Measurements from ENCODE around the gene CRAT. TPM values are rescaled to one million over a fixed set of nuclear protein-coding genes. Genes with fewer than 3 reads are reported as not detected.

The CRAT gene
- total RNA-seq, 1 donor from 2014 or later = 110 TPM

DNA sequence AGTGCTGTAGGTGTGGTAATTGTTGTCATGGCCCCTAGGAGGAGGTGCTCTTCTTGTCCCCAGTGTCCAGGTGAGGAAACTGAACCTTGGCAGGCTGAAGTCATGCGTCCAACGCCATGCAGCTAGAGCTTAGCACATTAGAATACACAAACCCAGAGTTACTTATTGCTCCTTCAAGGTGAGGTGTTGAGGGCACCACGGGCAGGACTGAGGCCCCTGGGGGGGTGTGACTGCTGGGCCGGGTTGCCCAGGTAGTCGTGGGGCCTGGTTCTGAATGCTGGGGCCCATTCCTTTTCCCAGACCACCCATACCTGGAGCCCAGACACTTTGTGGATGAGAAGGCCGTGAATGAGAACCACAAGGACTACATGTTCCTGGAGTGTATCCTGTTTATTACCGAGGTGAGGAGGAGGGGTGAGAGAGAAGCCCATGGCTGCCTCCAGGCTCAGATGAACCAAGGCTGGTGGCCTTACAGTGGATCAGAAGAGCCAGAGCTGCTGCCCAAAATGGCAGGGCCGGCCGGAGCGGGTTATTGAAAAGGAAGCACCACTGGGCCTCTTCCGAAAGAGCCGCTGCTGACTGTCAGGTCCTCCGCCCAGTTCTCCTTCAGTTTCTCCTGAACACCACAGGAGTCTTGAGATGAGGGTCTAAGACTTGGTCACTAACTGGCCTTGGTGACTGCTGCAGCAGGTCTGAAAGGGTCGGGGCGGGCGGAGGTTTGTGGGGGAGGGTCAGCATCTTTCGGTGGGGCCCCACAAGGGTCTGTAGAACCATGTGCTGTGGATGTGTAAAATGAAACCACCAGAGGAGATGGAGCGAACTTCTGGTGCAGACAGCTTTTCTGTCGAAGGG lies 26.9 kb upstream of the CRAT start:
- intact Hi-C loops (cut with DNase I) = loop anchor here (2.0 kb wide), 2 partner anchors 27 to 275 kb away; partner anchors contain the start of genes CRAT and PTPA
- no peak for TF ChIP-seq CTCF (IDR thresholded peaks at IDR 0.05)
- H3K27ac ChIP-seq = peak overlapping the region; percentile 94 to 98
- peaks cover 37 to 49% of the 10 kb centered on the region in 2 donors for H3K4me1 ChIP-seq
- no peak overlapping the region for H3K4me3 ChIP-seq
- no peaks in the 10 kb centered on the region for H3K9me3 ChIP-seq
- no peaks in the 10 kb centered on the region for H3K27me3 ChIP-seq
- no peak for DNase-seq (ENCODE audit: low spot score in 2 of 2)
- peaks cover 23 to 24% of the 10 kb centered on the region in 2 donors for H3K36me3 ChIP-seq

- DNase-seq (ENCODE audit: low spot score in 2 of 2) = no peak
- H3K4me1 ChIP-seq = peaks cover 27 to 41% of the 10 kb centered on the region in 2 donors
- peaks cover 23 to 24% of the 10 kb centered on the region in 2 donors for H3K36me3 ChIP-seq
- no peak for TF ChIP-seq CTCF (IDR thresholded peaks at IDR 0.05)
- H3K27me3 ChIP-seq = no peaks in the 10 kb centered on the region
- no peak overlapping the region for H3K4me3 ChIP-seq
- H3K9me3 ChIP-seq = no peaks in the 10 kb centered on the region
- peak overlapping the region; percentile 94 to 98 for H3K27ac ChIP-seq
- intact Hi-C loops (cut with DNase I) = no loop called here
These were observed 25.9 kb upstream of the CRAT start for GRCh38 chr9:129136446-129137035.

GRCh38 chr9:129135476-129135875 lies 24.9 kb upstream of the CRAT start:
- Histone ChIP-seq H3K27ac (no peak overlapping the region), H3K4me1 (peaks cover 16 to 30% of the 10 kb centered on the region in 2 donors), H3K36me3 (peaks cover 23 to 27% of the 10 kb centered on the region in 2 donors), H3K9me3 (no peaks in the 10 kb centered on the region), H3K27me3 (no peaks in the 10 kb centered on the region), H3K4me3 (no peak overlapping the region)
- TF ChIP-seq CTCF (IDR thresholded peaks at IDR 0.05) = no peak
- no peak for DNase-seq (ENCODE audit: low spot score in 2 of 2)
- intact Hi-C loops (cut with DNase I) = no loop called here

- no peak for DNase-seq (ENCODE audit: low spot score in 2 of 2)
- Histone ChIP-seq H3K4me3 (no peak overlapping the region), H3K27ac (no peak overlapping the region), H3K36me3 (peaks cover 29 to 36% of the 10 kb centered on the region in 2 donors), H3K4me1 (peaks cover 9 to 14% of the 10 kb centered on the region in 2 donors), H3K9me3 (no peaks in the 10 kb centered on the region), H3K27me3 (no peaks in the 10 kb centered on the region)
- intact Hi-C loops (cut with DNase I) = loop anchor here (5.0 kb wide), 1 partner anchor 649 kb away; no protein-coding TSS in a partner anchor
- TF ChIP-seq CTCF (IDR thresholded peaks at IDR 0.05) = no peak
These were observed 22.5 kb upstream of the CRAT start for GRCh38 chr9:129133082-129133481.

DNA sequence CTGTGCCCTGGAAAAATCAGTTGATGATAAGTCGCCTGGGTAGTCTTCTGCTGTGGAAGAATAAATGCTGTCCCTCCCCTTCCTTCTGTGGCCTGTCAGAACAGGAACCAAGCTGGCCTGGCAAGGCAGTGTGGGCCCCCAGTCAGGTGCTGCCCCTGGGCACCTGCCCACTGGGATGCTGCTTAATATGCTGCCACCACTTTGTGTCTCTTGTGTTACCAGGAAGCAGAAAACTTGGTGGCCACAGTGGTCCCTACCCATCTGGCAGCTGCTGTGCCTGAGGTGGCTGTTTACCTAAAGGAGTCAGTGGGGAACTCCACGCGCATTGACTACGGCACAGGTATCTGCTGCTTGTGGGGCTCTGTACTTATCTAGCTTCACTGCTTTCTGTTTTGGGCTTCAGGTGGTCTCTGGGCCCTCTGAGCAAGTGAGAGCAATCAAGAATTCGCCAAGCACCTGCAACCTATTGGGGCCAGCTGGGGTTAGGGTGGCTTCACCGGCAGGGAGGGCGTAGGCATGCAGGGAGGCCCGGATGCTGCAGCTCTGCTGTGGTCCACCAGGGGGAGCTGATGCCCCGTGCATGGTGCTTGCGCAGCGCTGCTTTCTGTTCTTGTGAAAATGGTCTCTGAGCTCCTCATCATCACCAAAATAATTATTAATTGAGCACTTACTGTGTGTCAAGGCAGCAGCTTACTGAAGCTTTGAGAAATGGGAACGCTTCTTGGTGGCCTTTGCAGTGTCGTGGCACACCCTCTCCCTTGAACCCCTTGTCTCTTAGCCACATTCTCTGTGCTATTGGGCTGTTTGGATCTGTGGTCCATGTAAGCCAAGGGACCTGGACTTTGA lies 20.9 kb upstream of the CRAT start:
- H3K4me1 ChIP-seq = peaks cover 0 to 2% of the 10 kb centered on the region in 2 donors
- peak; percentile 98 to 99 (median 99) for TF ChIP-seq CTCF (IDR thresholded peaks at IDR 0.05)
- intact Hi-C loops (cut with DNase I) = loop anchor here (2.0 to 5.0 kb wide), 2 partner anchors 479 to 651 kb away; no protein-coding TSS in a partner anchor
- peaks cover 26 to 40% of the 10 kb centered on the region in 2 donors for H3K36me3 ChIP-seq
- H3K9me3 ChIP-seq = no peaks in the 10 kb centered on the region
- peak in 1 of 2 donors; percentile 87 for DNase-seq (ENCODE audit: low spot score in 2 of 2)
- peak overlapping the region in 1 of 2 donors; percentile 1 for H3K27ac ChIP-seq
- H3K27me3 ChIP-seq = no peaks in the 10 kb centered on the region
- no peak overlapping the region for H3K4me3 ChIP-seq

All from ascending aorta (tissue), 2 donors.